ENCODE data around the gene SLC30A1. TPM values are rescaled to one million over a fixed set of nuclear protein-coding genes. Genes with fewer than 3 reads are reported as not detected.

SLC30A1 gene
- total and polyA plus RNA-seq, 2 of the 13 experiments (the other 11 are each of a cell fraction or from before 2014, with no cell fraction given): 5.9 to 24.4 TPM

DNA sequence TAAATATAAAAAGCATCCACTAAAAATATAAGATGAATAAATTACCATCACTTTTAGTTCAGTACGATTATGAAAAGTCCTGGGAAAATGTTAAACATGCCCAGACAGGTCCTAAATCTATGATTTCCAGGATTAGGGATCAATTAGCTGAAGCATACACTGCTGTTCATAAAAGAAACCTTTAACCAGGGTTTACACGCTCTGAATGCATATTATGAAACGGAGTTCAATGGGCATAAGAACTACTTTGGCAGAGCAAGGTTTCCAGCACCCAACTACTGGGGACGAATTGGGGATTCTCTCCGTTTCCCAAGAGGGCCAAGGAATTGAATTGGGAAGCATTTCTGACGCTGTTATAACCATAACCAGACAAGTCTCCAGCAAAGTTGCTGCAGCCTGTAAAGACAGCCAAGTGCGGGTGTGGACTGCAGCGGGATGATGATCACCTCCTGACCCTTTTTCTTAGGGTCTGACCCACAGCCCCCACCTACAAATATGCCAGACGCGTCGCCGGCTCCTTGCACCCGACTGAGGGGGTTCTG lies 1.6 kb downstream of the SLC30A1 start (continued):
- TF ChIP-seq, protein P1, sequence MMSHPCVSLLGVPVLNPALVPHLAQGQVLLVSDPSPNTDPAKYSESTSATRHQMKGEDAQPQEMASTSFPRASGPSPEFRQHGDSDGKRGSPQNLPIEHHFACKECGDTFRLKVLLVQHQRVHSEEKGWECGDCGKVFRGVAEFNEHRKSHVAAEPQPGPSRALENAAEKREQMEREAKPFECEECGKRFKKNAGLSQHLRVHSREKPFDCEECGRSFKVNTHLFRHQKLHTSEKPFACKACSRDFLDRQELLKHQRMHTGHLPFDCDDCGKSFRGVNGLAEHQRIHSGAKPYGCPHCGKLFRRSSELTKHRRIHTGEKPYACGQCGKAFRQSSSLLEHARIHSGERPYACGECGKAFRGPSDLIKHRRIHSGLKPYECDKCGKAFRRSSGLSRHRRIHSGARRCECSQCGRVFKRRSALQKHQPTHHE (CRISPR knock-in tag; IDR thresholded peaks at IDR 0.05; ENCODE audit: borderline replicate concordance): no peak
- TF ChIP-seq RNF2 (conservative IDR thresholded peaks at IDR 0.05; ENCODE audit: low read depth) (no peak), POLR2AphosphoS5 (IDR thresholded peaks at IDR 0.05; ENCODE audit: low read depth, low read length) (0 out of 2 replicates have a peak, but pooled peaks have one; percentile 13), JUN (CRISPR knock-in tag; IDR thresholded peaks at IDR 0.05) (no peak), THYN1 (CRISPR knock-in tag; IDR thresholded peaks at IDR 0.05; ENCODE audit: borderline replicate concordance, low read depth) (0 out of 2 replicates have a peak, but pooled peaks have one; percentile 46)
- TF ChIP-seq, protein P2, sequence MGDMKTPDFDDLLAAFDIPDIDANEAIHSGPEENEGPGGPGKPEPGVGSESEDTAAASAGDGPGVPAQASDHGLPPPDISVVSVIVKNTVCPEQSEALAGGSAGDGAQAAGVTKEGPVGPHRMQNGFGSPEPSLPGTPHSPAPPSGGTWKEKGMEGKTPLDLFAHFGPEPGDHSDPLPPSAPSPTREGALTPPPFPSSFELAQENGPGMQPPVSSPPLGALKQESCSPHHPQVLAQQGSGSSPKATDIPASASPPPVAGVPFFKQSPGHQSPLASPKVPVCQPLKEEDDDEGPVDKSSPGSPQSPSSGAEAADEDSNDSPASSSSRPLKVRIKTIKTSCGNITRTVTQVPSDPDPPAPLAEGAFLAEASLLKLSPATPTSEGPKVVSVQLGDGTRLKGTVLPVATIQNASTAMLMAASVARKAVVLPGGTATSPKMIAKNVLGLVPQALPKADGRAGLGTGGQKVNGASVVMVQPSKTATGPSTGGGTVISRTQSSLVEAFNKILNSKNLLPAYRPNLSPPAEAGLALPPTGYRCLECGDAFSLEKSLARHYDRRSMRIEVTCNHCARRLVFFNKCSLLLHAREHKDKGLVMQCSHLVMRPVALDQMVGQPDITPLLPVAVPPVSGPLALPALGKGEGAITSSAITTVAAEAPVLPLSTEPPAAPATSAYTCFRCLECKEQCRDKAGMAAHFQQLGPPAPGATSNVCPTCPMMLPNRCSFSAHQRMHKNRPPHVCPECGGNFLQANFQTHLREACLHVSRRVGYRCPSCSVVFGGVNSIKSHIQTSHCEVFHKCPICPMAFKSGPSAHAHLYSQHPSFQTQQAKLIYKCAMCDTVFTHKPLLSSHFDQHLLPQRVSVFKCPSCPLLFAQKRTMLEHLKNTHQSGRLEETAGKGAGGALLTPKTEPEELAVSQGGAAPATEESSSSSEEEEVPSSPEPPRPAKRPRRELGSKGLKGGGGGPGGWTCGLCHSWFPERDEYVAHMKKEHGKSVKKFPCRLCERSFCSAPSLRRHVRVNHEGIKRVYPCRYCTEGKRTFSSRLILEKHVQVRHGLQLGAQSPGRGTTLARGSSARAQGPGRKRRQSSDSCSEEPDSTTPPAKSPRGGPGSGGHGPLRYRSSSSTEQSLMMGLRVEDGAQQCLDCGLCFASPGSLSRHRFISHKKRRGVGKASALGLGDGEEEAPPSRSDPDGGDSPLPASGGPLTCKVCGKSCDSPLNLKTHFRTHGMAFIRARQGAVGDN (CRISPR knock-in tag; IDR thresholded peaks at IDR 0.05): no peak

Measured in HepG2 (cell line).